Cardiac septum (tissue), 1 donor: ENCODE data around the gene NEDD4. TPM values are rescaled to one million over a fixed set of nuclear protein-coding genes. Genes with fewer than 3 reads are reported as not detected.
"Not testable (repeated sequence)": the region's sequence is repeated elsewhere in the genome, so short reads cannot be mapped to it uniquely, and the experiment has no call there.

ENCODE experiments used
- DNase-seq: peaks from one replicate; pipeline ENCODE4 v3.0.0-alpha.2; 2020; ENCODE audit warnings: low spot score
- intact Hi-C: fragments of 100-400 bp; cut with DNase I; formaldehyde crosslinking; loops from one replicate; pipeline ENCODE4 v1.14.0; 2022
- total RNA-seq: library from RNA; stranded (reverse); fragmentation: NEBNext Ultra II Directional; extraction: Animal tissue kit (Norgen Biotek cat#: 25700); gene quantifications from one replicate; pipeline ENCODE4 v1.2.1, GENCODE V29; 2021
- donor health status: DM: no; HTN: no; CAD: no.

The NEDD4 gene
- total RNA-seq, 1 donor from 2014 or later: 10.5 TPM

DNA sequence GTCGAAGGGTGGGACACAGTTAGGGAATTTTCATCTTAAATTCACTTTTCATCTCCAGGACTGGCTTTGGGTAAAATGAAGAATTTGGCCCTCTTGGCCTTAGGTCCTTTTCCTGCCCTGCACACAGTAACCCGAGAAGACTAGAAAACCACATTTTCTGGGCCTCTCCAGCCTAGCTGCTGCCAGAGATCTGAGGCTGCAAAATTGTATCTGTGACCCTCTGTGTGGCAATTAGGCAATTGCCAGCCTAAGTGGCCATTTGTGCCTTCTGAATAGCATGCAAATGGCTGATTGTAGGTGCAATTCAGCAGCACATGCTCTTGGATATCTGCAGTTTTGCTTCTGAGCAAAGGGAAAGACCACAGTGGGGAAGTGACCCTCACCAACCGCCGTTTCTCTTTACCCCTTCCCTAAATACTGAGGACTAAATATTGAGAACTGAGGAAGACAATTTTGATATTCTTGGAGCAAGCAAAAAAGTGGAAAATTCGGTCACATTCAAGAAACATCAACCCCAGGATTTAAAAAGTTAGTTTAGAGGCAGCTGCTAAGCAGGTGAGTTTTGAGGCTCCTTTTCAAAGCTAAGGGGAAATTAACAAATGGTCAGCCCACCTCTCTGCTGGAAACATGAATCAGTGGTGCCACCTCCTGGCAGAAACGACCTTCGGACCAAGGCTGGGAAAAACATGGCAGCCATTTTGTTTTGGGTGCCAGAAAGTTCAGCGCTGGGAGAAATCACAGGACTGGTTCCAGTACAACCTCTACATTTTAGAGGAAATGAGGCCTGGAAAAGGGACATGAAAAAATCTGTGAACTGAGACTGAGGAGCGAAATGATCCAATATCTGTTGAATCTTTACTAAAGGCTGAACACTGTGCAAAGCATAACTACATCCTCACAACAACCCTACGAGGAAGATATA is 193.9 kb downstream of the NEDD4 start:
- no peak for DNase-seq

DNA sequence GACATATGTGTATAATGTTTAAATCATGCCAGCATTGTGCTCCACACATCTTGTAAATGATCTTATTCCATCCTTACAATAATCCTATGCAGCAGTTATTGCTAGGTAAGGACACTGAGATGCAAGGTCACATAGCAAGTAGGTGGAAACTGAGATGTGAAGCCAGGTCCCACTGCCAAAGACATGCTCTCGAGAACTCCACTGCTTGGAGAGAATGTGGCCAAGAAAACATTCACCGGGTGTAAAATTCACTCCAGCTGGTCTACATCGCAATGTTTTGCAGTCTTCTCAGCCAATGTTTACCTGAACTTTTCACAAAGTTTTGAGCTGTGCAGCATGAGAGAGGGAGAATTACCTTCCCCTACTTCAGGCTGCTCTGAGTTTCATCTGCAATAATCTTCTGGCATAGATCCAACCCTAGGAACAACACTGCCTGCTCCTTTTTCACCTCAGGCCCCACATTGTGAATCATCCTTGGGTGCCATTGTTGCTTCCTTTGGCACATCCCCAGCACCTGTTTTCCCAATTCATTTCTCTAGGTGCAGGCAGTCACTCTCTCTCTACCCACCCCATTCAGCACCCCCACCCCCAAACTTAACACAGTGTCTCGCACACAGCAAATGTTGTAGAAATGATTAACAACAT is 197.0 kb downstream of the NEDD4 start:
- intact Hi-C loops: loop anchor here (10.0 kb wide), 1 partner anchor 142 kb away; no protein-coding TSS in a partner anchor
- DNase-seq: no peak

More for the DNA sequence above, 193.9 kb downstream of the NEDD4 start:
- intact Hi-C loops: loop anchor here (10.0 kb wide), 1 partner anchor 145 kb away; no protein-coding TSS in a partner anchor

DNA sequence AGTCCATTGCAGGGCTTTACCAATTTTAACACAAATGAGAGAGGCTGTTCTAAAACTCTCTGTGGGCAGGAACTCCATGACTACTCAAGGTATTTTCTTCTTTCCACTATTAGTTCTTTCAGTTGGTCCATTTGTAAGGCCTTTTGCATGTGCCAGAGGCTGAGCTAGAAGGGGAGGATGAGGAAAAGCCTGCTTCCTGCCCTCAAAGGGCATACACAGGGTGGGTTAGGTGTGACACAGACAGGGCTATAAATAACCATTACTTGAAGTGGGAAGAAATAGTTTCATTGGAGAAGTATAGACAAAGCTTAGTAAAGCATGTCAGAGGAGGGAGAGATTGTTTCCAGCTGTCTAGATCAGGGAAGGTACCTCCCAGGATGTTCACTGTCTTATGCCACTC is 198.4 kb downstream of the NEDD4 start:
- intact Hi-C loops: loop anchor here (10.0 kb wide), 1 partner anchor 140 kb away; no protein-coding TSS in a partner anchor
- no peak for DNase-seq

DNA sequence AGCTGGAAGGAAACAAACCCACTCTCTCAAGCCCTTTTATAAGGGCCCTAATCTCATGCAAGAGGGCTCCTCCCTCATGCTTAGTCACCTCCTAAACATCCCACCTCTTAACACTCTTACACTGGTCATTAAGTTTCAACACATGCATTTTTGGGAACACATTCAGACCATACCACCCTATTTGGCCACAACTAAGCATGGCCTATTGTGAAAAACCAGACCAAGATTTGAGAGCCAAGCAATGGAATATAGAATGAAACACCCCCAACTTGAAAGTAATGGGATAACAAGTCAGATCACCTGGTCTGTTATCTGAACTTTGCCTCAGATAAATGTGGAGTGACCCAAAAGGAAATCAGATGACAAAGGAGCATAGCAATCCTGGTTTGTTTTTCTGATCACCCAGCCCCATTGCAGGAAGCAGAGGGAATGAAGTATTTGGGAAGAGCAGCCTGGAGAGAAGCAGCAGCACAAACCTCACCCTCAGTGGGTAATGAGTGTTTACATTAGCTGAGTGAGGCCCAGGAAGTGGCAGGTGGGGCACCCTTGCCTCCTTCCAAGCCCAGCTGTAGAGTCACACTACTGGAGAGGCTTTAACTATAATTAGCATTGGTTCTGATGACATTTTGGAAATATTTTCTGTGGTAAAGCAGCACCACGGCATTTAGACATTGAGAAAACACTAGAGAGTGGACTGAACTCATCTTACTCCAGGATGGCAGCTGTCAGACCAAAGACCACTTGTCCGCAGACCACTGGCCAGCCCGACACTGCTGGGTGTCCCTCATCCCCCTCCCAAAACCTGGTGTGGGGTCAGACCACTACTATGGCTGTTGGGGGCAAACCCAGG is 201.6 kb downstream of the NEDD4 start:
- intact Hi-C loops: loop anchor here (10.0 kb wide), 1 partner anchor 137 kb away; no protein-coding TSS in a partner anchor

DNA sequence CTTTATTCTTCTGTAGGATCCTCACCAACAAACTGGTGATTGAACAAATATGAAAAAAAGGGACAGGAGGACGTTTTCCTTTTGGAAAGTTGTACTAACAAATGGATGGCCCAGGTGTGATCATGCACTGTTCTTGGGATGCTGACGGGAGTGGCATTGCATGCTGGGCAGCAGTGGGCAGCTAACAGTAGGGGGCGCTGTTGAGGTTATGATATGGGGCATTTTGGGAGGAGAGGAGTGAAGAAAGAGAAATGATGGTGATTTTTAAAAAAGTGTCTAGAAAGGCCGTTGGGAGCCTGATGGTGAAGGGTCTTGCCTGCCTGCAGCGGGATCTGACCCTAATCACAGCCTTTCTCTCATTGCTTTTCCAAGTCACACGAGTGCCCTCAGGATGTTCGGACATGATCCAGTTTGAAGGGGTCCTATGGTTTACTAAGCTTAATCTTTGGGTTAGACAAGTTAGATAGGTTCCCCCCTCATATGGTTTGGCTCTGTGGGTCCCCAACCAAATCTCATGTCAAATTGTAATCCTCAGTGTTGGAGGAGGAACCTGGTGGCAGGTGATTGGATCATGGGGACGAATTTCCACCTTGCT is 204.2 kb downstream of the NEDD4 start:
- intact Hi-C loops: no loop called here
- no peak for DNase-seq

More for the DNA sequence above, 201.6 kb downstream of the NEDD4 start:
- no peak for DNase-seq

DNA sequence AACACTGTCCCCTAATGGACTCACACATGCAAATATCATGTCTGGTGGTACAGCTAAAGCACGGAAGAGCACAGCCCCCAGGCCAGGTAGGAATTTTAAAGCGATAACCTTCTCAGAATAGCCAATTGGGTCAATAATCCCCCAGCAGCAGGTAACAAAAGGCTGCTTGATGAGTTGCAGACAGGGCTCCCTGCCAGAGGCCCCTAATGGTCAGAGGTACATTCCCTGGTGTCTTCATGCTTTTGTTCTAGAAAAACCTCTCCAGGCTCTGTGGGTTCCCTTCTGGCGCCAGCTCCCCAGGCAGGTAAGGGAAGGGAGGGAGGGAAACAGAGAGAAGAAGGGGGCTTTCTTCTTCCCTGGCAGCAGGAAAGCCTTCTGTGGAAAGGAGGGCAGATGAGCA is 207.1 kb downstream of the NEDD4 start:
- intact Hi-C loops: no loop called here
- no peak for DNase-seq

DNA sequence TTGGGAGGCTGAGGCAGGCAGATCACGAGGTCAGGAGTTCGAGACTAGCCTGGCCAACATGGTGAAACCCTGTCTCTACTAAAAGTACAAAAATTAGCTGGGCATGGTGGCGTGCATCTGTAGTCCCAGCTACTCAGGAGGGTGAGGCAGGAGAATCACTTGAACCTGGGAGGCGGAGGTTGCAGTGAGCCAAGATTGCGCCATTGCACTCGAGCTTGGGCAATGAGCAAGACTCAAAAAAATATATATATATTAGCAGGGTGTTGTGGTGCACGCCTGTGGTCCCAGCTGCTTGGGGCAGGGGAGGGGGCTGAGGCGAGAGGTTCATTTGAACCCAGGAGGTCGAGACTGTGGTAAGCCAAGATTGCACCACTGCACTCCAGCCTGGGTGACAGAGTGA is 207.8 kb downstream of the NEDD4 start:
- intact Hi-C loops, DNase-seq: not testable (repeated sequence)

DNA sequence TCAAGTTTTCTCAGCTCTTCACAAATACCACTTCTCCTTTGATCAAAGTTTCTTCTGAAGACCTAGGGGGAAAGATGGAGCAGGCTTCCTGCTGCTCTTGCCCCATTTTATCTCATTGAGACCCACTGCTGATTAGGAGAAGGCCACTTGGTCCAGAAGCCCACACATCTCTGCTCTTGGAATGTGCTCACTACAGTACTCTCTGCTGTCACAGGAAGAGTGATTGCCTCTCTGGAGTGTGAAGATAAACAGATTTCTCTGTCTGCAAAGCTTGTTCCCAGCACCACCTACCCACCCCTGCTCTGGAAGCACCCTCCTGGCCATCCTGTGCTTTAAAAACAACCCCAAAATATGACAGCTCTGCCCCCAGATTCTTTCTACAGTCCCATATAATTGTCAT is 209.1 kb downstream of the NEDD4 start:
- intact Hi-C loops: no loop called here
- no peak for DNase-seq

DNA sequence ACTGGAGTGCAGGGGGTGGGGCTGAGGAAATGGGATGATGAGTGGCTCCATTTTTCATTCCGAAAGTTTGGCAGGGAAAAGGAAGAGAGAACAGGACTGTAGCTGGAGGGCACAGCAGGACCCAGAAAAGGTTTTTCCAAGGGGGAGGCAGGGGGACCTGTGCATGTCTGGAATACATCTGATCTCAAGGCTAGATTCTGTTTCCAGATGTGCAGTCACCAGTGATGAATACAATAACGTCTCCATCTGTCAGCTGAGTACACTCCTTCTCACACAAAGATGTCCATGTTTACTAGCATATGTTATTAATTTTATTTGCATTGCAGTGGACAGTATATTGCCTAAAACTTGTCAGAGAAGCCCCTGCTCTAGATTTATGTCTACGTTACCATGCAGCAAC is 210.5 kb downstream of the NEDD4 start:
- intact Hi-C loops: no loop called here

DNA sequence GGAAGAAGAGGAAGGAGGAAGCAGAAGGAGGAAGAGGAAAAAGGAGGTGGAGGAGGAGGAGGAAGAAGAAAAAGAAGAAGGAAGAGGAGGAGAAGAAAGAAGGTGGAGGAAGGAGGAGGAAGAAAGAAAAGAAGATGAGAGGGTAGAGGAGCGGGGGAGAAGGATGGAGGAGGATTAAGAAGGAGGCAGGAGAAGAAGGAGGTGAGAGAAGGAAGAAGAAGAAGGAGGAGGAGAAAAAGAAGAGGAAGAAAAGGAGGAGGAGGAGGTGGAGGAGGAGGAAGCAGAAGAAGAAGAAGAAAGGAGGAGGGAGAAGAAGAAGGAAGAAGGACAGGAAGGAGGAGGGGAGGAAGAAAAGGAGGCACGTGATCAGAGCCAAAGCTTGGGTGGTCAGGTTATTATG is 213.1 kb downstream of the NEDD4 start:
- intact Hi-C loops: no loop called here
- DNase-seq: no peak

More for the DNA sequence above, 210.5 kb downstream of the NEDD4 start:
- no peak for DNase-seq

DNA sequence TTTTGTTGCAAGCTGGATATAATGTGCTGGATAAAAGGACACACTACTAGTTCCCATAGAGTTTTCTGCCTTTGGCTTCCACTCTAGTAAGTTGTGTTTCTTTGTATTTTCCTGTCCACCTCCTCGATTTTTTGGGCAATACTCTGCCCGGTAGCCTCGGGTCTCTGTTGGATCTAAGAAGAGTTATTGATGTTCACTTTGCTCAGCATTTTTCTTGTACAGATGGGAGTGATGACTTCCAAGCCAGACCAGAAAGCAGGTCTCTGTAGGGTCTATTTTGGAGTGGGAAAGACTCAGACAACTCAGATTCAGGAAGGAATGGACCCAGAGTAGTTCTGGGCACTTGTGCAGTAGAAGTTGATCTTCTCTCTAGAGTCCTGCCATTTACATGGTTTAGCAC is 214.5 kb downstream of the NEDD4 start:
- DNase-seq: no peak
- intact Hi-C loops: no loop called here
